Dermis microvascular lymphatic vessel endothelial cell (primary cell): Measurements from ENCODE around the gene CYB5D1. TPM values are rescaled to one million over a fixed set of nuclear protein-coding genes. Genes with fewer than 3 reads are reported as not detected.
"Not testable (repeated sequence)": the region's sequence is repeated elsewhere in the genome, so short reads cannot be mapped to it uniquely, and the experiment has no call there.

ENCODE experiments used
- DNase-seq, 2 donors: peaks; one replicate each; pipeline versions ENCODE4 v3.0.0 to v3.0.0-alpha.2; 2010; ENCODE audit warnings: low read depth in 2 of 2
- total RNA-seq: library from RNA; depleted of rRNA; stranded (reverse); fragments of >200 nt; gene quantifications from 2 replicates; pipeline ENCODE4 v1.2.1, GENCODE V29; 2014

Gene CYB5D1, protein sequence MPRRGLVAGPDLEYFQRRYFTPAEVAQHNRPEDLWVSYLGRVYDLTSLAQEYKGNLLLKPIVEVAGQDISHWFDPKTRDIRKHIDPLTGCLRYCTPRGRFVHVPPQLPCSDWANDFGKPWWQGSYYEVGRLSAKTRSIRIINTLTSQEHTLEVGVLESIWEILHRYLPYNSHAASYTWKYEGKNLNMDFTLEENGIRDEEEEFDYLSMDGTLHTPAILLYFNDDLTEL
- 5.6 and 6.0 TPM in 2 replicates for total RNA-seq

DNA sequence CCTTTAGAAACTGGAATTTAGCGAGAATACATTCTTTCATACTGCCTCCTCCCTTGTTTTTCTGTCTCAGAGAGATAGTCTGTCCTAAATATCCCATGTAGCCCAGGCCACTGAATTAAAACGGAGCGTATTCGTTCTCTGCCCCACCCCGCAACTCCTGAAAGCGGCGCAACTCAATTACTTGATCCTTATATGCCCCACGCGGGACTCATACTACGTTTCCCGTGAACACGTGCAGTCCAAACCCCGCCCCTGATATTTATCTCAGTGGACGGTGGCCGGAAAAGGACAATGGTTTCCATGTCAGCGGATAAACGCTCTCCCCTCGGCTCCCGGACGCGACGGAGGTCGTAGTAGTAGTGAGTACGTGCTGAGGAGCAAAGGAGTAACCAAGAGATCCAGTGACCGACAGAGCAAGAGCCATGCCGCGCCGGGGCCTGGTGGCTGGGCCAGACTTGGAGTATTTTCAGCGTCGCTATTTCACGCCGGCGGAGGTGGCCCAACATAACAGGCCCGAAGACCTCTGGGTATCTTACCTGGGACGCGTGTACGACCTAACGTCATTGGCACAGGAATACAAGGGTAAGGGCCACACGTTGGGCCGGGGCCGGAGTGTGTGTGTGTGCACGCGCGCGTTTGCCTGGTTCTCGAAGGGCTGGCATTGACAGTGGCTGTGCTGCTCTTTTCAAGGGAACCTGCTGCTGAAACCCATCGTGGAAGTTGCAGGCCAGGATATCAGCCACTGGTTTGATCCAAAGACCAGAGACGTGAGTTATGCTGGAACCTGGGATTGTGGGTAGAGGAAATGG lies at the start of gene CYB5D1:
Gene CYB5D1, plus strand, starts transcription at position 291 of the 809 bp plus-strand sequence. Its CDS starts 132 bp downstream, at position 423.
- peak; percentile 92 to 95 for DNase-seq

DNA sequence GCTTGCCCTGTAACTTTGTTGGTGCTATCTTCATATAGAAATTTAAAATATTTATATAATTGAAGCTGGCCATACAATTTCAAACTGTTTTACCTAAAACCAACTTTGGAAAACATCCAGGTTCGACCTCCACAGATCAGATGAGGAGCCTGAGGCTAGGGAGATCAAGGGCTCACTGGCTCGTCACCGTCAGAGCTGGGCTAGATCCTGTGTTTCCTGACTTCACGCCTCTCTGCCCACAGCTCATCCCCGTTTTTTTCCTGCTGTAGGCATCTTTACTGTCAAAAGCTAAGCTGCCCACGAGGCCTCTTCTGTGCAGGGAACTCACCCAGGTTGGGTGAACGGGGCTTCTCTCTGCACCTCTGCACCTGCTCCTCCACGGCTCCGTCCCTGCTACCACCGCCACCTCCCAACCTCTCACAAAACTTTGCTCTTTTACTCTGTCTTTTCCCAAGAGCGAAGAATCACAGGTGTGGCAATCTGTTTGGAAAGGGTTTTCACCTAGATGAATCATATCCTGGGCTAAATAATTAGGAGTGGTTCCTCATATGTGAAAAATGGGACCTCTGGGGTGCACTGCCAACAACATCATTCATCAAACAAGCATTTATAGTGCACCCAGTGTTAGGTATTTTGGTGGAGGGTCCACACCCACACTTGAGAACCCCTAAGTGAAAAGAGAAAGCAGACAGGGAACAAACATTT lies 48.6 kb upstream of the CYB5D1 start:
- no peak for DNase-seq

DNA sequence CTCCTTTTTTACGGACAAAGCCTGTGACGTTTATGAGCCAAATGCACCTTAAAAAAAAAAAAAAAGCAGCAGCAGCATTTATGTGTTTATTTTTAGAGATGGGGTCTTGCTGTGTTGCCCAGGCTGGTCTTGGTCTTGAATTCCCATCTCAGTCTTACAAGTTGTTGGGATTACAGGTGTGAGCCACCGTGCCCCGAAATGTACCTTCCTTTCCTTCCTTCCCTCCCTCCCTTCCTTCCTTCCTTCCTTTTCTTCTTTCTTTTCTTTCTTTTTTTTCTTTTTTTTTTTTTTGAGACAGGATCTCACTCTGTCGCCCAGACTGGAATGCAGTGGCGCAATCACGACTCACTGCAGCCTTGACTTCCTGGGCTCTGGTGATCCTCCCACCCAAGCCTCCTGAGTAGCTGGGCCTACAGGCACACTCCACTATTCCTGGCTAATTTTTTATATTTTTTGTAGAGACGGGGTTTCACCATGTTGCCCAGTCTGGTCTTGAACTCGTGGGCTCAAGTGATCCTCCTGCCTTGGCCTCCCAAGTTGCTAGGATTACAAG lies 47.9 kb upstream of the CYB5D1 start:
- not testable (repeated sequence) for DNase-seq

DNA sequence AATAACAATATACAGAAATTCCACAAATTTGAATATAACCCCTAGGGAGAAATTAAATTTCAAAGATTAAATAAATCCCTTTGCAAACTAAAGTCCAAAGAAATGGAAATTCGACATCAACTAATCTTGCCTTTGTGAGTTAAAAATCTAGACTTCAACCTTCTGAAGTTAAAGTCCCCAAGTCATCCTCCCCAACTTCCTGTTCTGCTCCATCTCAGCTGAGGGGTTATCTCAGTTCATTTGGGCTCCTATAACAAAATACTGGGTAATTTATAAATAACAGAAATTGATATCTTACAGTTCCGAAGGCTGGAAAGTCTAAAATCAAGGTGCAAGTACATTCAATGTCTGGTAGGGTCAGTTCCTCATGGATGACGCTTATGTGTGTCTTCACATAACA lies 46.6 kb upstream of the CYB5D1 start:
- no peak for DNase-seq

DNA sequence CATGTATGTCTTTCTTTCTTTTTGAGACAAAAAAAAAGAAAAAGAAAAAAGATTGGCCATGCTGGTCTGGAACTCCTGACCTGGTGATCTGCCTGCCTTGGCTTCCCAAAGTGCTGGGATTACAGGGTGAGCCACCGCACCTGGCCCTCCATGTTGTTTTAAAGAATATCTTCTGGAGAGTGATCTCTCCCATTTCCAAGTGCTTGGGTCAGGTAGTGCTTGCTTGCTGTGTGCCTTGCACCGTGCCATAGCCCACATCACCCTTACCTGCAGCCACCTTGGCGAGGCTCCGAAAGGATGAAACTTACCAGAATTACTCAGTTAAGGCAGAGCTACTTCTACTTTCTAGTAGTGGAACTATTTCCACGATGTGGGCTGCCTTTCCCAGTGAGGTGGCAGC lies 42.8 kb upstream of the CYB5D1 start:
- DNase-seq, result no peak

DNA sequence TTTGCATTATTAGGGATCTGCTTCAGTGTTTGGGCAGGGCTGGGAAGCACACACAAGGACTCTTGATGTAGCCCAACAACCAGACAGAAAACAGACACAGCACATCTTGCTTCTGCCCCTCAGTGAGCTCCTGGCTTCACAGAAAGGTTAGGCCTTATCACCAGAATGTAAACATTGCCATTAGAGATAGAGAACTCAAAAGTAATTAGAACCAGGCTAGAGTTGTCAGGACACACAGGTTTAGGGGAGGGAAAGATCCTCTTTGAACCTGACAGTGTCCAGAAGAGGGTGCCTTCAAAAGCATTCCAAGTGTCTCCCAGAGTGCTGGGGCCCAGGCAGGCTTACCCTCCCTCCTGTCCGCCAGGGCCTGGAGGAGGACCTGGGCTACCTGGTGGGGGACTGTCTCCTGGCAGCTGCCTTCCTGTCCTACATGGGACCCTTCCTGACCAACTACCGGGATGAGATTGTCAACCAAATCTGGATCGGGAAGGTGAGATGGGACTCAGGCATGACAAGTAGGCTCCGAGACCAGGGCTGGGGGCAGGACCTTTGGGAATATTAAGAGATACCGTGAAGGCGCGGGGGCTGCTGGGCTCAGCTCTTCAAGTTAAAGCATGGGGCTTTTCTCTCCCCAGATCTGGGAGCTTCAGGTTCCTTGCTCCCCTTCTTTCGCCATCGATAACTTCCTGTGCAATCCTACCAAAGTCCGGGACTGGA lies 40.7 kb upstream of the CYB5D1 start:
- DNase-seq, result no peak

DNA sequence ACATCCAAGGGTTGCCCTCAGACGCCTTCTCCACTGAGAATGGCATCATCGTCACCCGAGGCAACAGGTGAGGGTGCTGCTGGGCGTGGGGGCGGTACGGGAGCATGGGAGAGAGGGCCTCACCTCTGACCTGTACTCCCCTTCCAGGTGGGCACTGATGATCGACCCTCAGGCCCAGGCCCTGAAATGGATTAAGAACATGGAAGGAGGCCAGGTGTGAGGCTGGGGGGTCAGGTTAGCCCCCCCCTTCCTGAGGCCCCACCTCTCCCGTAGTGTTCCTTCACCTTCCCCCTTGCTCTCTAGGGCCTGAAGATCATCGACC lies 40.2 kb upstream of the CYB5D1 start:
- no peak for DNase-seq

DNA sequence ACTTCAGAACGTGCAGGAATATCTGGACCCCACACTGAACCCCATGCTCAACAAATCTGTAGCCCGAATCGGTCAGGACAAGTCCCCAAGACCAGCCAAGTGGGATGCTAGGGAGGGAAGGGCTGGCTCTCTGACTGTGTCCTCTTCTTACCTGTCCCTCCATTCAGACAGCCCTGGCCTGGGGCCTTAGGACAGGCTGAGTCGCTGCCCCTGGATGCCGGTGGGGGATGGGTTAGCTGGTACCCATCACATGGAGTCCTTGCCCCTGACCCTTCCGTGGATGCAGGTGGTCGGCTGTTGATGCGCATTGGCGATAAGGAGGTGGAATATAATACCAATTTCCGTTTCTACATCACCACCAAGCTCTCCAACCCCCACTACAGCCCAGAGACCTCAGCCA lies 39.8 kb upstream of the CYB5D1 start:
- no peak for DNase-seq

DNA sequence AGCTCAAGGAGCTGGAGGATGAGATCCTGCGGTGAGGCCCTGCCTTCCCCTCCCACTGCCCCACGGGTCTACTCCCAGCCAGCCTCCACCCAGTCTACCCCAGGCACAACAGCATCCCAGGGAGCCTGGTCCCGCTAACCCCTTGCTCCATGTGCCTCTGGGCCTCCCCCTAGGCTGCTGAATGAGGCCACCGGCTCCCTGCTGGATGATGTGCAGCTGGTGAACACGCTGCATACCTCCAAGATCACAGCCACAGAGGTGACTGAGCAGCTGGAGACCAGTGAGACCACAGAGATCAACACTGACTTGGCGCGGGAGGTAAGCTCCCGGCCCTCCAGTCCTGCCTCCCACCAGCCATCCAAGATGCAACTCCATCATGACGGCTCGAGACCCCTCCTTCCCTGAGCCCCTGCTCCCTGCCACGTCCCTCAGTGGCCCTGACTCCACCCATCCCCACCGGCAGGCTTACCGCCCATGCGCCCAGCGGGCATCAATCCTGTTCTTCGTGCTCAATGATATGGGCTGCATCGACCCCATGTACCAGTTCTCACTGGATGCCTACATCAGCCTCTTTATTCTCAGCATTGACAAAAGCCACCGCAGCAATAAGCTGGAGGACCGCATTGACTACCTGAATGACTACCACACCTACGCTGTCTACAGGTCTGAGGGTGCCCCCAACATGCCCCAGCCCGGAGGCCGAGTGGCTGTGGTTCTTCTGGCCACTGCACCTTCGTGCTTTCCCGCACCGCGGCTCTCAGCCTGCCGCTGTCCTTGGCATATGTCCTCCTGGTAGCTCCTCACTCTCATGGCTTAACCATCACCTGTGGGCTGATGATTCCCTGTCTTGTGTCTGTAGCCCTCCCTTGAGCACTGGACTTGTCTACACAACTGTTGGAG lies 38.8 kb upstream of the CYB5D1 start:
- DNase-seq, result no peak

DNA sequence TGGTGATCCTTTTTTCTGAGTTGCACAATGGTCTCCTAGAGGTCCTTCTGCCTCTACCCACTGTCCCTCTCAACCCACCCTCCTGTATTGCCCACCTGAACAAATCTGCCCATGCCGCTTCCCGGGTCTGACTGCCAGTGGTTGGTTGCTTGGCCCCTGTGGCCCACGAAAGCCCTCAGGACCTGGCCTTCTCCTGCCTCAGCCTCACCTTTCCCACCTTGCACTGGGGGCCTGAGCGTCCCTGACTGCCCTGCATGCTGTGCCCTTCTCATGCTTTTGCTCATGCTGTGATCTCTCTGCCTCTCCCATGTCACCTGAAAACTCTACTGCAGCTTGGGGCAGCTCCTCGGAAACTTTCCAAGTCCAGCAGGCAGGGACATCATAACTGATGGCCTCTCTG lies 37.6 kb upstream of the CYB5D1 start:
- no peak for DNase-seq

DNA sequence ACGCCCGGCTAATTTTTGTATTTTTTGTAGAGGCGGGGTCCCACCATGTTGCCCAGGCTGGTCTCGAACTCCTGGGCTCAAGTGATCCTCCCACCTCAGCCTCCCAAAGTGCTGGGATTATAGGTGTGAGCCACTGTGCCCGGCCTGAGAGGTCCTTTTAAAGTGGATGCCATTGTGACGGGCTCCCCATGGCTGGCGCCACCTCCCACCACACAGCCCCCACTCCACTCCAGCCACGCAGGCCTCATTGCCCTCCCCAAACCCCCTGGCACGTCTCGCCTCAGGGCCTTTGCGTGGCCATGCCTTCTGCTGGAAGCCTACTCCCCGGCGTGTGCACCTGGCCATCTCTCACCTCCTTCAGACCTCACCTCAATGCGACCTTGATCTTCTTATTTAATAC lies 35.7 kb upstream of the CYB5D1 start:
- DNase-seq, result no peak

DNA sequence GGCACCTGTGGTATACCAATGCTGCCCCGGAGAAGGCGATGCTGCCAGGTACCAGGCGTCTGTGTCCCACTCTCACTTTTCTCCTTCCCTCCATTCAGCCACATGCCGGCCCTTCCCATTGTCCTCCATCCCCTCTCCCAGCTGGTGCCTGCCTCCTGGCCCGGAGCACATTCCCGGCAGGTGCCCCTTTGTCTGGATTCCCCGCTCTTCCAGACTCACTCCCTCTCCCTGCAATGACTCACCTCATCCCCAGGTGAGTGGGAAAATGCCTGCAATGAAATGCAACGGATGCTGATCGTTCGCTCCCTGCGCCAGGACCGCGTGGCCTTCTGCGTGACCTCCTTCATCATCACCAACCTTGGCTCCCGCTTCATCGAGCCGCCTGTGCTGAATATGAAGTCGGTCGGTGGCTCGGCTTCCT lies 34.2 kb upstream of the CYB5D1 start:
- DNase-seq, result no peak

DNA sequence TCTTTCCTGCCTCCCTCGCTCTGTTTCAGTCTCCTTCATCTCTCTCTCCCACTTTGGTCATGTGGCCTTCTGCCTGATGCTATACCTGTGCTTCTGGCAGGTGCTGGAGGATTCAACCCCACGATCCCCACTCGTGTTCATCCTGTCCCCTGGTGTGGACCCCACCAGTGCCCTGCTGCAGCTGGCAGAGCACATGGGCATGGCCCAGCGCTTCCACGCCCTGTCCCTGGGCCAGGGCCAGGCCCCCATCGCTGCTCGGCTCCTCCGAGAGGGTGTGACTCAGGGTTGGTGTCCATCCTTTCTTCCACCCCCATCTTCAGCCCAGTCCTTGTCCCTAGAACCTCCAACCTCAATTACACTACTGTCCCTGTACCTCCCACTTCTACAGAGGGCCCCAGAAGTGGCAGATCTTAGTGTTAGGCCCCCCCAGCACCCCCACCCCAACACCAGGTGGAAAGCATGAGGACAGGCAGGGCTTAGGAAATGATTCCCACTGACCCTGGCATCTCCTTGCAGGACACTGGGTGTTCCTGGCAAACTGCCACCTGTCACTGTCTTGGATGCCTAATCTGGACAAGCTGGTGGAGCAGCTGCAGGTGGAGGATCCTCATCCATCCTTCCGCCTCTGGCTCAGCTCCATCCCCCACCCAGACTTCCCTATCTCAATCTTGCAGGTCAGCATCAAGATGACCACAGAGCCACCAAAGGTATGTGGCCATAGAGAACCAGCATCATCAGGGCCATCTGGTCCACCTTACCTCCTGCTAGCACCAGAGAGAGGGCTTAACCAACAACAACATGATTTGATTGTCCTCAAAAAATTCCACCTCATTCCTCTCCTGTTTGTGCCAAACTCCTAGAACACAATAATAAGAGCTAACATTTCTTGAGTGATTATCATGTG lies 33.5 kb upstream of the CYB5D1 start:
- no peak for DNase-seq

DNA sequence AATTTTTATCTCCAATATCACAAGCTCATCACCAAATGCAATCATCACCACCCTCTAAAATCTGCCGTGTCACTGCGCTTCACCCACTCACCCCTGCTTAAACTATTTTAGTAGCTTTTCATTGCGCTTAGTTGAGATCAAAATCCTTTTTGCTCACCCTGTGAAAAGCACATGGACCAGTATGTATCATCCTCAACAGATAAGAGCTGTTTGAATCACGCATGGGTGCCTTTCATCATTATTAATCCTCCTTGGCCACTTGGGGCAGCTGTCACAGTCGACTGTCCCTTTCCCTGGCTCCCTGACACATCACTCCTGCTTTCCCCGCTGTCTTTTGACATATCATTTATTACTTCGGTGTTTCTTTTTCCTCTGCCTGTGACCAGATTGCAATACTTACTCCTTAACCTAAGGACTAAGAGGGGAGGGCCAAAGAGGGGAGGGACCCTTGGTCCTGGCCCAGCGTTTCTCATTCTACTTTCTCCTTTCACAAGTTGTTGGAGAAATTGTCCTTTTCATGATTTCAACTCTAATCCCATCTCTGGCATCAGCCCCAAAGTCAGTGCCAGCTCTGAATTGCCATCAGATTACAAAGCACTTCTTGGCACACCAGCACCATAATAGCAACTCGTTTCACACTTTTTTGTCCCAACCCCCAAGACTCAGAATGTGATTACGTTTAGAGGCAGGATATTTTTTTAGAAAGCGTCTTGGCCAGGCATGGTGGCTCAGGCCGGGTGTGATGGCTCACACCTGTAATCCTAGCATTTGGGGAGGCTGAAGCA lies 32.4 kb upstream of the CYB5D1 start:
- no peak for DNase-seq

DNA sequence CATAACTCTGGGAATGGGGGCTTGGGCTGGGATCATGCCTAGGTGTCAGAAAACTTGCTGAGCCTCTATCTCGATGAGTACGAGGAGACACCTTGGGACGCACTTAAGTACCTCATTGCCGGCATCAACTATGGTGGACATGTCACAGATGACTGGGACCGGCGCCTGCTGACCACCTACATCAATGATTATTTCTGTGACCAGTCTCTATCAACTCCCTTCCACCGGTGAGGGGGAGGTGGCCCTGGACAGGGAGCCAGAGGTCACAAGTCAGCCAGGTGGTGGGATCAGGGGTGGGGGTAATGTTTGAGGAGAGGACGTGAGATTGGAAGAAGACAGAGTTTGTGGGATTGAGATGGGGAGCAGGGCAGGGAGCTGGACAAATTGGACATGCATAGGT lies 27.2 kb upstream of the CYB5D1 start:
- no peak for DNase-seq

DNA sequence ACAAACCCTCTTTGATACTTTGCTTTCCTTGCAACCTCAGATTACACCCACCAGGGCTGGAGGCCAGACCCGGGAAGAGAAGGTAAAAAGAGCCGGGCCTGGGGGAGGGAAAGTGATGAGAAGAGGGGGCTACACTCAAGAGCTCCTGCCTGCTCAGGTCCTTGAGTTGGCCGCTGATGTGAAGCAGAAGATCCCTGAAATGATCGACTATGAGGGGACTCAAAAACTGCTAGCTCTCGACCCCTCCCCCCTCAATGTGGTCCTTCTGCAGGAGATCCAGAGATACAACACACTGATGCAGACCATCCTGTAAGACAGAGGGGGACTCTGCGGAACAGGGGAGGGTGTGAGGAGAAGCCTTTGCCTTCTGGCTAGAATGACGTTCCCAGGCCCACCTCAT lies 26.6 kb upstream of the CYB5D1 start:
- no peak for DNase-seq

DNA sequence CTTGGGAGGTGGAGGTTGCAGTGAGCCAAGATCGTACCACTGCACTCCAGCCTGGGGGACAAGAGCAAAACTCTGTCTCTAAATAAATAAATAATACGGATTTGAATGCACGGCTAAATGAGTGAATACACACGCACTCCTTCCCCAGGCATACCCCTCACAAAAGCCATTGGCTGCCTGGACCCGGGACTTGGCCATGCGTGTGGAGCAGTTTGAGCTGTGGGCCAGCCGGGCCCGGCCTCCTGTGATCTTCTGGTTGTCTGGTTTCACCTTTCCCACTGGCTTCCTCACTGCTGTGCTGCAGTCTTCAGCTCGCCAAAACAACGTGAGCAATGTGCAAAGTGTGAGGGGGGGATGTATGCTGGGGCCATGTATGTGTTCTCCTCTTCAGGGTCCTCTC lies 25.4 kb upstream of the CYB5D1 start:
- no peak for DNase-seq

DNA sequence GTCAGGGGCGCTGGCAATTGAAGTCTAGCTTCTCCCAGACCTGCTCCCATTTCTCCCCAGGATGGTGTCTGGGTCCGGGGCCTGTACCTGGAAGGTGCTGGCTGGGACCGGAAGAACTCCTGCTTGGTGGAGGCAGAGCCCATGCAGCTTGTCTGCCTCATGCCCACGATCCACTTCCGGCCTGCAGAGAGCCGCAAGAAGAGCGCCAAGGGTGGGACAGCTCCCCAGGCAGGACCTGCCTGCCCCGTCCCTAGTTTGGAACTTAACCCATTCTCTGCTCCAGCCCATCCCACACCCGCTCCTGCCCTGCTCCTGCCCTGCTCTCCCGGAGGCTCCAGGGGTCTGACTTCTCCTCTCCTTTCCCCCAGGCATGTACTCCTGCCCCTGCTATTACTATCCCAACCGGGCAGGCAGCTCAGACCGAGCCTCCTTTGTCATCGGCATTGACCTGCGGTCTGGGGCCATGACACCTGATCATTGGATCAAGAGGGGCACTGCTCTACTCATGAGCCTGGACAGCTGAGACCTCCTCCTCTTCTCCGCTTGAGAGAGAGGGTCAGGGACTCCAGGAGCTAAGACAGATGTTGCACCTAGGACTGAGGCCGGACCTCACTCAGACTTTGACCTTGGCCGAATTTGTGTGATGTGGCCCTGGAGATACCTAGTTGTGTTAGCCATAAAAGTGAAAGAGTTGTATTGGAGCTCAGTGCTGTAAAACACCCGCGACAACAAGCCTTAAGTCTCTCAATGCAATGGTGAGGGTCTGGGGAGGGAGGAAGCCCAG lies 24.6 kb upstream of the CYB5D1 start:
- DNase-seq, result no peak
